ENCODE results near the gene TBC1D7. TPM values are rescaled to one million over a fixed set of nuclear protein-coding genes. Genes with fewer than 3 reads are reported as not detected.
A peak's percentile ranks its signal among the peaks of the same experiment; 100 is the strongest.

The TBC1D7 gene
- polyA plus RNA-seq, 6 donors from 2014 or later = 21.9 to 50.4 (median 26.7) TPM

- ATAC-seq (ENCODE audit: low read depth in 2 of 2) = no peak
- Mint-ChIP-seq H3K9me3 (peaks cover 0 to 12% (median 0%) of the 10 kb centered on the region in 7 donors), H3K4me1 (peaks cover 23 to 54% (median 37%) of the 10 kb centered on the region in 3 donors), H3K27ac (peak overlapping the region in 2 of 6 donors; percentile 38 to 39), H3K36me3 (peaks cover 20 to 51% of the 10 kb centered on the region in 2 donors), H3K4me3 (no peak overlapping the region), H3K27me3 (no peaks in the 10 kb centered on the region)
- DNase-seq = no peak
Measured at GRCh38 chr6:13290335-13290734, 38.0 kb downstream of the TBC1D7 start.

- Mint-ChIP-seq H3K27me3 (no peaks in the 10 kb centered on the region), H3K4me3 (peak overlapping the region in 2 of 8 donors; percentile 61 to 78), H3K4me1 (peaks cover 23 to 54% (median 37%) of the 10 kb centered on the region in 3 donors), H3K27ac (peak overlapping the region in 3 of 6 donors; percentile 28 to 41 (median 38)), H3K36me3 (peaks cover 21 to 51% of the 10 kb centered on the region in 2 donors), H3K9me3 (peaks cover 0 to 12% (median 0%) of the 10 kb centered on the region in 7 donors)
- no peak for ATAC-seq (ENCODE audit: low read depth in 2 of 2)
- no peak for DNase-seq
Measured at GRCh38 chr6:13289789-13290318, 38.5 kb downstream of the TBC1D7 start.

GRCh38 chr6:13288969-13289391 lies 39.4 kb downstream of the TBC1D7 start:
- Mint-ChIP-seq H3K4me1 (peaks cover 23 to 52% (median 37%) of the 10 kb centered on the region in 3 donors), H3K27me3 (no peaks in the 10 kb centered on the region), H3K9me3 (peaks cover 0 to 12% (median 0%) of the 10 kb centered on the region in 7 donors), H3K27ac (peak overlapping the region in 4 of 6 donors; percentile 41 to 82 (median 61)), H3K36me3 (peaks cover 12 to 49% of the 10 kb centered on the region in 2 donors), H3K4me3 (peak overlapping the region in 1 of 8 donors; percentile 6)
- no peak for DNase-seq
- no peak for ATAC-seq (ENCODE audit: low read depth in 2 of 2)

- Mint-ChIP-seq H3K27me3 (no peaks in the 10 kb centered on the region), H3K9me3 (peaks cover 0 to 12% (median 0%) of the 10 kb centered on the region in 7 donors), H3K36me3 (peaks cover 14 to 51% of the 10 kb centered on the region in 2 donors), H3K4me1 (peaks cover 28 to 55% (median 42%) of the 10 kb centered on the region in 3 donors), H3K4me3 (no peak overlapping the region), H3K27ac (peak overlapping the region in 4 of 6 donors; percentile 11 to 82 (median 61))
- DNase-seq (no peak), ATAC-seq (ENCODE audit: low read depth in 2 of 2) (no peak)
Measured at GRCh38 chr6:13288481-13288880, 39.9 kb downstream of the TBC1D7 start.

- peaks cover 0 to 12% (median 0%) of the 10 kb centered on the region in 7 donors for H3K9me3 Mint-ChIP-seq
- ATAC-seq (ENCODE audit: low read depth in 2 of 2) = no peak
- H3K27me3 Mint-ChIP-seq = no peaks in the 10 kb centered on the region
- peaks cover 26 to 60% of the 10 kb centered on the region in 2 donors for H3K36me3 Mint-ChIP-seq
- DNase-seq = no peak
- peak overlapping the region in 2 of 8 donors; percentile 25 to 51 for H3K4me3 Mint-ChIP-seq
- H3K4me1 Mint-ChIP-seq = peaks cover 37 to 63% (median 52%) of the 10 kb centered on the region in 3 donors
- H3K27ac Mint-ChIP-seq = peak overlapping the region in 4 of 6 donors; percentile 52 to 92 (median 66)
Measured at GRCh38 chr6:13287104-13287503, 41.2 kb downstream of the TBC1D7 start.

GRCh38 chr6:13286181-13286580 lies 42.2 kb downstream of the TBC1D7 start:
- Mint-ChIP-seq H3K9me3 (peaks cover 0 to 12% (median 0%) of the 10 kb centered on the region in 7 donors), H3K27me3 (no peaks in the 10 kb centered on the region), H3K36me3 (peaks cover 29 to 66% of the 10 kb centered on the region in 2 donors), H3K4me3 (peak overlapping the region; percentile 2 to 84 (median 34)), H3K27ac (peak overlapping the region; percentile 58 to 92 (median 78)), H3K4me1 (peaks cover 40 to 70% (median 57%) of the 10 kb centered on the region in 3 donors)
- ATAC-seq (ENCODE audit: low read depth in 2 of 2) = peak; percentile 82 to 84
- peak; percentile 55 for DNase-seq

- DNase-seq (peak; percentile 36), ATAC-seq (ENCODE audit: low read depth in 2 of 2) (peak; percentile 40 to 73)
- peaks cover 40 to 75% (median 61%) of the 10 kb centered on the region in 3 donors for H3K4me1 Mint-ChIP-seq
- peak overlapping the region; percentile 58 to 92 (median 78) for H3K27ac Mint-ChIP-seq
- no peaks in the 10 kb centered on the region for H3K27me3 Mint-ChIP-seq
- H3K4me3 Mint-ChIP-seq = peak overlapping the region; percentile 2 to 84 (median 34)
- peaks cover 29 to 66% of the 10 kb centered on the region in 2 donors for H3K36me3 Mint-ChIP-seq
- H3K9me3 Mint-ChIP-seq = peaks cover 0 to 12% (median 0%) of the 10 kb centered on the region in 7 donors
Measured at GRCh38 chr6:13285705-13286104, 42.6 kb downstream of the TBC1D7 start.

- H3K4me1 Mint-ChIP-seq = peaks cover 44 to 82% (median 68%) of the 10 kb centered on the region in 3 donors
- ATAC-seq (ENCODE audit: low read depth in 2 of 2) = no peak
- H3K4me3 Mint-ChIP-seq = peak overlapping the region in 3 of 8 donors; percentile 29 to 61 (median 44)
- H3K27me3 Mint-ChIP-seq = no peaks in the 10 kb centered on the region
- no peak for DNase-seq
- peaks cover 0 to 12% (median 0%) of the 10 kb centered on the region in 7 donors for H3K9me3 Mint-ChIP-seq
- peaks cover 29 to 59% of the 10 kb centered on the region in 2 donors for H3K36me3 Mint-ChIP-seq
- peak overlapping the region in 4 of 6 donors; percentile 58 to 92 (median 66) for H3K27ac Mint-ChIP-seq
Measured at GRCh38 chr6:13284646-13285045, 43.7 kb downstream of the TBC1D7 start.

- Mint-ChIP-seq H3K27me3 (no peaks in the 10 kb centered on the region), H3K9me3 (peaks cover 0 to 12% (median 0%) of the 10 kb centered on the region in 7 donors), H3K4me1 (peaks cover 49 to 86% (median 74%) of the 10 kb centered on the region in 3 donors), H3K27ac (peak overlapping the region in 4 of 6 donors; percentile 75 to 92 (median 78)), H3K4me3 (peak overlapping the region in 4 of 8 donors; percentile 4 to 57 (median 36)), H3K36me3 (peaks cover 37 to 52% of the 10 kb centered on the region in 2 donors)
- DNase-seq (no peak), ATAC-seq (ENCODE audit: low read depth in 2 of 2) (no peak)
Measured at GRCh38 chr6:13283331-13283730, 45.0 kb downstream of the TBC1D7 start.

GRCh38 chr6:13282393-13283069 lies 45.8 kb downstream of the TBC1D7 start:
- Mint-ChIP-seq H3K27me3 (no peaks in the 10 kb centered on the region), H3K9me3 (peaks cover 0 to 12% (median 0%) of the 10 kb centered on the region in 7 donors), H3K27ac (peak overlapping the region in 4 of 6 donors; percentile 7 to 97 (median 51)), H3K36me3 (peaks cover 37 to 47% of the 10 kb centered on the region in 2 donors), H3K4me3 (no peak overlapping the region), H3K4me1 (peaks cover 57 to 91% (median 79%) of the 10 kb centered on the region in 3 donors)
- ATAC-seq (ENCODE audit: low read depth in 2 of 2) = no peak
- no peak for DNase-seq

GRCh38 chr6:13281686-13282085 lies 46.7 kb downstream of the TBC1D7 start:
- no peak for ATAC-seq (ENCODE audit: low read depth in 2 of 2)
- Mint-ChIP-seq H3K36me3 (peaks cover 45 to 47% of the 10 kb centered on the region in 2 donors), H3K9me3 (peaks cover 0 to 5% (median 0%) of the 10 kb centered on the region in 7 donors), H3K4me1 (peaks cover 63 to 91% (median 80%) of the 10 kb centered on the region in 3 donors), H3K4me3 (no peak overlapping the region), H3K27me3 (no peaks in the 10 kb centered on the region), H3K27ac (peak overlapping the region in 2 of 6 donors; percentile 56 to 97)
- DNase-seq = no peak

GRCh38 chr6:13280254-13280653 lies 48.1 kb downstream of the TBC1D7 start:
- peak overlapping the region in 6 of 8 donors; percentile 15 to 78 (median 69) for H3K4me3 Mint-ChIP-seq
- peak overlapping the region; percentile 76 to 97 (median 94) for H3K27ac Mint-ChIP-seq
- H3K27me3 Mint-ChIP-seq = no peaks in the 10 kb centered on the region
- ATAC-seq (ENCODE audit: low read depth in 2 of 2) (peak; percentile 68 to 81), DNase-seq (no peak)
- no peaks in the 10 kb centered on the region for H3K9me3 Mint-ChIP-seq
- H3K4me1 Mint-ChIP-seq = peaks cover 62 to 89% (median 79%) of the 10 kb centered on the region in 3 donors
- peaks cover 34 to 37% of the 10 kb centered on the region in 2 donors for H3K36me3 Mint-ChIP-seq

- Mint-ChIP-seq H3K9me3 (no peaks in the 10 kb centered on the region), H3K36me3 (peaks cover 29 to 36% of the 10 kb centered on the region in 2 donors), H3K4me1 (peaks cover 59 to 85% (median 73%) of the 10 kb centered on the region in 3 donors)
Measured at GRCh38 chr6:13278991-13279390, 49.3 kb downstream of the TBC1D7 start.

More at GRCh38 chr6:13278991-13279390, 49.3 kb downstream of the TBC1D7 start:
- H3K27me3 Mint-ChIP-seq = no peaks in the 10 kb centered on the region
- H3K27ac Mint-ChIP-seq = peak overlapping the region; percentile 32 to 97 (median 96)
- ATAC-seq (ENCODE audit: low read depth in 2 of 2) (no peak), DNase-seq (no peak)
- H3K4me3 Mint-ChIP-seq = peak overlapping the region in 2 of 8 donors; percentile 50 to 66
